Spleen (tissue), 11 donors: ENCODE data around the gene COL19A1. TPM values are rescaled to one million over a fixed set of nuclear protein-coding genes. Genes with fewer than 3 reads are reported as not detected.

Experiments
- DNase-seq: peaks from one replicate; pipeline ENCODE4 v3.0.0-alpha.2; 2020
- H3K27ac ChIP-seq, 8 donors: fragments of 200-600 bp; sonication (generic) in 7 of 8; 1 replicate in 4 of 8; 2 replicates in 4 of 8; pipeline versions ENCODE4 v1.5.0 to v1.8.0; 2016 to 2021; ENCODE audit warnings: inconsistent platforms in 4 of 8, mild to moderate bottlenecking in 4 of 8, moderate library complexity in 1 of 8
- H3K27me3 ChIP-seq, 7 donors: fragments of 200-600 bp; sonication (generic) in 6 of 7; replicated peaks in 1 of 7; 1 replicate in 4 of 7; 2 replicates in 3 of 7; pipeline versions ENCODE4 v1.5.0 to v1.8.0; 2016 to 2021; ENCODE audit warnings: inconsistent platforms in 3 of 7, mild to moderate bottlenecking in 1 of 7
- H3K36me3 ChIP-seq, 6 donors: fragments of 200-600 bp; sonication (generic) in 5 of 6; 1 replicate in 4 of 6; 2 replicates in 2 of 6; pipeline versions ENCODE4 v1.5.0 to v1.8.0; 2016 to 2021; ENCODE audit warnings: inconsistent platforms in 2 of 6
- H3K4me1 ChIP-seq, 6 donors: fragments of 200-600 bp; sonication (generic) in 5 of 6; 1 replicate in 3 of 6; 2 replicates in 3 of 6; pipeline versions ENCODE4 v1.5.0 to v1.8.0; 2016 to 2021; ENCODE audit warnings: inconsistent platforms in 3 of 6
- H3K4me3 ChIP-seq, 8 donors: fragments of 200-600 bp; sonication (generic) in 7 of 8; 1 replicate in 4 of 8; 2 replicates in 4 of 8; pipeline versions ENCODE4 v1.5.0 to v1.8.0; 2016 to 2021; ENCODE audit warnings: inconsistent platforms in 4 of 8, mild to moderate bottlenecking in 4 of 8, moderate library complexity in 2 of 8
- H3K9me3 ChIP-seq, 8 donors: fragments of 200-600 bp; sonication (generic) in 7 of 8; 1 replicate in 4 of 8; 2 replicates in 4 of 8; pipeline versions ENCODE4 v1.5.0 to v1.8.0; 2016 to 2021; ENCODE audit warnings: inconsistent platforms in 4 of 8
- CTCF ChIP-seq, 11 experiments: fragments of 200-600 bp in 7 of 11; fragments of 450-650 bp in 4 of 11; sonication (generic) in 4 of 11; IDR thresholded peaks in 8 of 11; conservative IDR thresholded peaks in 3 of 11; 1 replicate in 7 of 11; 2 replicates in 4 of 11; pipeline versions ENCODE4 v1.4.0 to v1.8.0; 2016 to 2021; ENCODE audit warnings: antibody characterized with exemption in 11 of 11, inconsistent platforms in 4 of 11, mild to moderate bottlenecking in 1 of 11
- POLR2A ChIP-seq, 3 donors: fragments of 450-650 bp; IDR thresholded peaks; one replicate each; pipeline ENCODE4 v1.5.1; 2017; ENCODE audit warnings: antibody characterized with exemption in 3 of 3, mild to moderate bottlenecking in 1 of 3
- POLR2AphosphoS5 ChIP-seq, 3 donors: sonication (generic); formaldehyde crosslinking; IDR thresholded peaks; one replicate each; pipeline ENCODE4 v1.5.1; 2017; ENCODE audit warnings: antibody characterized with exemption in 3 of 3
- WGBS, 5 donors: extraction: QIAGEN DNeasy Blood & Tissue Kit in 3 of 5; methylation state at CpG; one replicate each; pipeline versions ENCODE4 v1.1.5 to v1.1.7; 2013 to 2018; 5-methylcytosine and 5-hydroxymethylcytosine counted together
- intact Hi-C: fragments of 100-400 bp; cut with DNase I; formaldehyde crosslinking; loops from one replicate; pipeline ENCODE4 v1.15.0; 2023; ENCODE audit warnings: low total_unique reads
- polyA plus RNA-seq, 3 donors: library from polyadenylated mRNA; stranded (reverse); fragments of 200-250 nt; gene quantifications; one replicate each; pipeline ENCODE4 v1.2.1, GENCODE V29; 2013
- total RNA-seq, 7 donors: library from RNA; depleted of rRNA in 3 of 7; stranded (reverse); fragments of >200 nt in 3 of 7; fragmentation: NEBNext Ultra II Directional in 4 of 7; extraction: Animal tissue kit (Norgen Biotek cat#: 25700) in 4 of 7; gene quantifications; one replicate each; pipeline versions ENCODE4 v1.1.0 to v1.2.1, GENCODE V29; 2016 to 2021
- donor health status: healthy with polysubstance abuse.
- donor health status: DM: no; HTN: no; CAD: no; lungs with moderate emphysema.
- donor health status: DM: no; HTN: no; CAD: no.
- donor health status: Bipolar disorder and iron deficiency.
- donor health status: healthy.
- donor health status: DM: no; HTN: no; CAD: no.
- donor health status: DM: yes; HTN: yes; CAD: no.

Gene COL19A1
- total and polyA plus RNA-seq, 10 donors = 0.48 to 14.5 (median 10.2) TPM

GRCh38 chr6:70221715-70222438 is 355.5 kb downstream of the COL19A1 start:
- intact Hi-C loops = no loop called here
- WGBS, 5 donors = 53 to 68% (median 59%) methylated on average over 6 of the region's 6 CpGs
- TF ChIP-seq POLR2AphosphoS5 (IDR thresholded peaks at IDR 0.05) (no peak), CTCF (IDR thresholded peaks at IDR 0.05 in 8 of 11, conservative IDR thresholded peaks at IDR 0.05 in 3 of 11) (no peak), POLR2A (IDR thresholded peaks at IDR 0.05) (no peak)

GRCh38 chr6:70222439-70222749 is 356.0 kb downstream of the COL19A1 start:
- no peaks in the 10 kb centered on the region for H3K9me3 ChIP-seq
- no peak overlapping the region for H3K4me3 ChIP-seq
- TF ChIP-seq CTCF (IDR thresholded peaks at IDR 0.05 in 8 of 11, conservative IDR thresholded peaks at IDR 0.05 in 3 of 11) (no peak), POLR2AphosphoS5 (IDR thresholded peaks at IDR 0.05) (no peak), POLR2A (IDR thresholded peaks at IDR 0.05) (no peak)
- H3K27me3 ChIP-seq = peaks cover 0 to 4% (median 0%) of the 10 kb centered on the region in 7 donors
- H3K27ac ChIP-seq = no peak overlapping the region
- H3K4me1 ChIP-seq = peaks cover 0 to 7% (median 0%) of the 10 kb centered on the region in 6 donors
- intact Hi-C loops = no loop called here
- 68 to 92% (median 90%) methylated on average over 2 of the region's 2 CpGs for WGBS, 5 donors
- H3K36me3 ChIP-seq = no peaks in the 10 kb centered on the region
- no peak for DNase-seq

More at GRCh38 chr6:70221715-70222438, 355.5 kb downstream of the COL19A1 start:
- peaks cover 0 to 7% (median 0%) of the 10 kb centered on the region in 6 donors for H3K4me1 ChIP-seq
- DNase-seq = no peak
- no peak overlapping the region for H3K27ac ChIP-seq
- H3K9me3 ChIP-seq = no peaks in the 10 kb centered on the region
- no peaks in the 10 kb centered on the region for H3K36me3 ChIP-seq
- H3K4me3 ChIP-seq = no peak overlapping the region
- H3K27me3 ChIP-seq = peaks cover 0 to 4% (median 0%) of the 10 kb centered on the region in 7 donors

- 91 to 97% (median 93%) methylated on average over 2 of the region's 2 CpGs for WGBS, 5 donors
- H3K27ac ChIP-seq = no peak overlapping the region
- no peaks in the 10 kb centered on the region for H3K9me3 ChIP-seq
- TF ChIP-seq POLR2AphosphoS5 (IDR thresholded peaks at IDR 0.05) (no peak), POLR2A (IDR thresholded peaks at IDR 0.05) (no peak), CTCF (IDR thresholded peaks at IDR 0.05 in 8 of 11, conservative IDR thresholded peaks at IDR 0.05 in 3 of 11) (no peak)
- DNase-seq = no peak
- H3K4me1 ChIP-seq = peaks cover 0 to 7% (median 0%) of the 10 kb centered on the region in 6 donors
- no peak overlapping the region for H3K4me3 ChIP-seq
- H3K36me3 ChIP-seq = no peaks in the 10 kb centered on the region
- no peaks in the 10 kb centered on the region for H3K27me3 ChIP-seq
- intact Hi-C loops = no loop called here
These were observed 358.7 kb downstream of the COL19A1 start for GRCh38 chr6:70225055-70225454.

GRCh38 chr6:70231311-70231710 is 365.0 kb downstream of the COL19A1 start:
- intact Hi-C loops = no loop called here
- Histone ChIP-seq H3K36me3 (no peaks in the 10 kb centered on the region), H3K27me3 (no peaks in the 10 kb centered on the region), H3K4me1 (no peaks in the 10 kb centered on the region), H3K4me3 (no peak overlapping the region), H3K27ac (no peak overlapping the region), H3K9me3 (no peaks in the 10 kb centered on the region)
- 69 to 89% (median 81%) methylated on average over 2 of the region's 2 CpGs for WGBS, 5 donors
- TF ChIP-seq POLR2A (IDR thresholded peaks at IDR 0.05) (no peak), POLR2AphosphoS5 (IDR thresholded peaks at IDR 0.05) (no peak), CTCF (IDR thresholded peaks at IDR 0.05 in 8 of 11, conservative IDR thresholded peaks at IDR 0.05 in 3 of 11) (no peak)
- DNase-seq = no peak
